ENCODE results near the gene NOD1.

NOD1 gene

GRCh38 chr7:30429156-30429530 is 49.4 kb downstream of the NOD1 start:
- TF ChIP-seq ZNF354C (tag by site-specific recombination; IDR thresholded peaks at IDR 0.05; ENCODE audit: borderline replicate concordance, low read depth) (no peak), HOXD13 (CRISPR knock-in tag; IDR thresholded peaks at IDR 0.05; ENCODE audit: borderline replicate concordance) (no peak), ZNF660 (tag by site-specific recombination; IDR thresholded peaks at IDR 0.05) (no peak), ZNF624 (tag by site-specific recombination; IDR thresholded peaks at IDR 0.05) (no peak), ZNF239 (tag by site-specific recombination; IDR thresholded peaks at IDR 0.05) (no peak), KLF9 (tag by site-specific recombination; IDR thresholded peaks at IDR 0.05; ENCODE audit: low read depth) (no peak), ZNF645 (tag by site-specific recombination; IDR thresholded peaks at IDR 0.05) (no peak), ZNF112 (tag by site-specific recombination; IDR thresholded peaks at IDR 0.05) (no peak), ZNF596 (tag by site-specific recombination; IDR thresholded peaks at IDR 0.05) (no peak), ZBTB26 (tag by site-specific recombination; optimal IDR thresholded peaks at IDR 0.05) (no peak), KLF1 (tag by site-specific recombination; IDR thresholded peaks at IDR 0.05) (no peak), PRDM4 (tag by site-specific recombination; IDR thresholded peaks at IDR 0.05) (no peak), ZNF10 (tag by site-specific recombination; IDR thresholded peaks at IDR 0.05) (no peak), ZNF621 (tag by site-specific recombination; IDR thresholded peaks at IDR 0.05) (no peak), BCL6B (tag by site-specific recombination; IDR thresholded peaks at IDR 0.05) (no peak), PRDM6 (tag by site-specific recombination; IDR thresholded peaks at IDR 0.05) (no peak), SETDB1 (IDR thresholded peaks at IDR 0.05; ENCODE audit: insufficient read length, low read length) (no peak), ZNF548 (tag by site-specific recombination; IDR thresholded peaks at IDR 0.05) (no peak), ZNF560 (tag by site-specific recombination; IDR thresholded peaks at IDR 0.05; ENCODE audit: borderline replicate concordance) (no peak)
- Histone ChIP-seq H3K4me1 (ENCODE audit: control insufficient read depth, insufficient read depth, low read length) (no peaks in the 10 kb centered on the region), H3K4me3 (ENCODE audit: low read depth, low read length) (no peak overlapping the region), H3K27ac (ENCODE audit: extremely low read depth, low read depth, low read length) (no peak overlapping the region), H3K36me3 (ENCODE audit: control insufficient read depth in 2 of 2, insufficient read depth in 1 of 2, low read length in 2 of 2) (peaks cover 0 to 9% of the 10 kb centered on the region in 2 experiments; a peak in 2 of 3 replicates), H3K9me3 (ENCODE audit: control insufficient read depth, insufficient read depth, low read depth, low read length) (no peaks in the 10 kb centered on the region)
- ChIA-PET POLR2A (no interaction called here), CTCF (interaction anchor here (1.5 kb wide), 1 partner anchor 135 kb away, joined by 4 read pairs; no protein-coding TSS in a partner anchor)

All from HEK293 (cell line).